SK-N-SH treated with all-trans-retinoic acid at 6 μM for 48 hours (cell line): ENCODE measurements around the gene PCA3.

Source experiments
- ATAC-seq: fragments of 200-7000 bp; cut with Tn5 transposase; 3 replicates; pipeline ENCODE4 v1.9.1; 2020; ENCODE audit warnings: mild to moderate bottlenecking, moderate library complexity
- ARNTL ChIP-seq: fragments of 450-650 bp; formaldehyde crosslinking; IDR thresholded peaks from 2 replicates; pipeline ENCODE4 v1.5.0; 2020; ENCODE audit warnings: low read depth, mild to moderate bottlenecking, moderate library complexity, borderline replicate concordance
- BACH2 ChIP-seq: fragments of 250-450 bp; sonication (Bioruptor Pico); IDR thresholded peaks from 2 replicates; pipeline ENCODE4 v1.9.0; 2021; ENCODE audit warnings: mild to moderate bottlenecking, borderline replicate concordance
- CSDC2 ChIP-seq: fragments of 250-450 bp; sonication (Bioruptor Pico); IDR thresholded peaks from 2 replicates; pipeline ENCODE4 v1.5.0; 2020; ENCODE audit warnings: mild to moderate bottlenecking, moderate library complexity
- ESRRG ChIP-seq: fragments of 250-450 bp; sonication (Bioruptor Pico); IDR thresholded peaks from 2 replicates; pipeline ENCODE4 v1.6.1; 2021; ENCODE audit warnings: mild to moderate bottlenecking
- GLIS3 ChIP-seq: fragments of 250-450 bp; sonication (Bioruptor Pico); IDR thresholded peaks from 2 replicates; pipeline ENCODE4 v1.5.0; 2020; ENCODE audit warnings: mild to moderate bottlenecking, moderate library complexity
- ISL1 ChIP-seq: fragments of 250-450 bp; sonication (Bioruptor Pico); IDR thresholded peaks from 2 replicates; pipeline ENCODE4 v2.1.2; 2022; ENCODE audit warnings: mild to moderate bottlenecking, moderate library complexity
- PPARA ChIP-seq: fragments of 250-450 bp; sonication (Bioruptor Pico); IDR thresholded peaks from 2 replicates; pipeline ENCODE4 v1.5.0; 2020; ENCODE audit warnings: mild to moderate bottlenecking, borderline replicate concordance
- SNAI2 ChIP-seq: fragments of 250-450 bp; sonication (Bioruptor Pico); IDR thresholded peaks from 2 replicates; pipeline ENCODE4 v1.5.0; 2020; ENCODE audit warnings: mild to moderate bottlenecking, moderate library complexity
- TOX ChIP-seq: fragments of 250-450 bp; sonication (Bioruptor Pico); IDR thresholded peaks from 2 replicates; pipeline ENCODE4 v1.8.0; 2021; ENCODE audit warnings: mild to moderate bottlenecking, moderate library complexity, borderline replicate concordance
- ZFP30 ChIP-seq: fragments of 450-650 bp; formaldehyde crosslinking; IDR thresholded peaks from 2 replicates; pipeline ENCODE4 v1.5.0; 2022; ENCODE audit warnings: mild to moderate bottlenecking, moderate library complexity
- ZNF565 ChIP-seq: fragments of 450-650 bp; formaldehyde crosslinking; conservative IDR thresholded peaks from 2 replicates; pipeline ENCODE4 v1.5.0; 2020; ENCODE audit warnings: low read depth, mild to moderate bottlenecking, moderate library complexity
- ZNF70 ChIP-seq: fragments of 450-650 bp; formaldehyde crosslinking; IDR thresholded peaks from 2 replicates; pipeline ENCODE4 v1.5.0; 2020; ENCODE audit warnings: mild to moderate bottlenecking, moderate library complexity
- ZNF8 ChIP-seq: fragments of 450-650 bp; formaldehyde crosslinking; IDR thresholded peaks from 2 replicates; pipeline ENCODE4 v1.5.0; 2020; ENCODE audit warnings: mild to moderate bottlenecking, moderate library complexity
- TF ChIP-seq, protein P1 (sequence below): fragments of 250-450 bp; sonication (Bioruptor Pico); IDR thresholded peaks from 2 replicates; pipeline ENCODE4 v1.5.1; 2021; ENCODE audit warnings: mild to moderate bottlenecking, moderate library complexity
- TF ChIP-seq, protein P2 (sequence below): fragments of 250-450 bp; sonication (Bioruptor Pico); IDR thresholded peaks from 2 replicates; pipeline ENCODE4 v1.5.1; 2020; ENCODE audit warnings: low read depth, mild to moderate bottlenecking, moderate library complexity
- TF ChIP-seq, protein P3 (sequence below): fragments of 250-450 bp; sonication (Bioruptor Pico); IDR thresholded peaks from 2 replicates; pipeline ENCODE4 v1.8.0; 2020; ENCODE audit warnings: mild to moderate bottlenecking, moderate library complexity, borderline replicate concordance
- TF ChIP-seq, protein P4 (sequence below): fragments of 250-450 bp; sonication (Bioruptor Pico); IDR thresholded peaks from 2 replicates; pipeline ENCODE4 v1.8.0; 2021; ENCODE audit warnings: low read depth, mild to moderate bottlenecking, moderate library complexity, borderline replicate concordance
- TF ChIP-seq, protein P5 (sequence below): fragments of 250-450 bp; sonication (Bioruptor Pico); IDR thresholded peaks from 2 replicates; pipeline ENCODE4 v1.5.0; 2020; ENCODE audit warnings: mild to moderate bottlenecking, moderate library complexity

PCA3 gene

DNA sequence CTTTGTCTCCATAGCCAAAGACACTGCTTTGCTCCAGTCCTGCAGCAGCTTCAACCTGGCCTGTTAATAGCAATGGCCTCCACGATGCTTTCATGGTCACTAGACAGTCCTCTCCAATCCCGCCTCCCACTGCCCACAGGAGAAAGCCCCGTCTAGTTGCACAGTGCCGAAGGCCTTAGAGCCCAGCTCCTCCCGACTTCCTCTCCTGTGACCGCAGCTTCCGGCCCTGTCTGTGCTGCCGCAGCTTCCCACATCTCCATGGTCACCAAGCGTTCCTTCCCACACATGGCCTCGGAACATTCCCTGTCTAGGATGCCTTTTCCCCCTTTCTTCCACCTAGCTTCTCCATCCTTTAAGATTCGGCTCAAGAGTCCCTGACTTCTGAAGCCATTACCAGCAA lies 23.4 kb downstream of the PCA3 start:
- no peak for ATAC-seq
- TF ChIP-seq, protein P1, sequence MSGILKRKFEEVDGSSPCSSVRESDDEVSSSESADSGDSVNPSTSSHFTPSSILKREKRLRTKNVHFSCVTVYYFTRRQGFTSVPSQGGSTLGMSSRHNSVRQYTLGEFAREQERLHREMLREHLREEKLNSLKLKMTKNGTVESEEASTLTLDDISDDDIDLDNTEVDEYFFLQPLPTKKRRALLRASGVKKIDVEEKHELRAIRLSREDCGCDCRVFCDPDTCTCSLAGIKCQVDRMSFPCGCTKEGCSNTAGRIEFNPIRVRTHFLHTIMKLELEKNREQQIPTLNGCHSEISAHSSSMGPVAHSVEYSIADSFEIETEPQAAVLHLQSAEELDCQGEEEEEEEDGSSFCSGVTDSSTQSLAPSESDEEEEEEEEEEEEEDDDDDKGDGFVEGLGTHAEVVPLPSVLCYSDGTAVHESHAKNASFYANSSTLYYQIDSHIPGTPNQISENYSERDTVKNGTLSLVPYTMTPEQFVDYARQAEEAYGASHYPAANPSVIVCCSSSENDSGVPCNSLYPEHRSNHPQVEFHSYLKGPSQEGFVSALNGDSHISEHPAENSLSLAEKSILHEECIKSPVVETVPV (CRISPR knock-in tag) = no peak
- no peak for TF ChIP-seq ZNF565 (CRISPR knock-in tag)
- no peak for TF ChIP-seq BACH2 (CRISPR knock-in tag)
- no peak for TF ChIP-seq SNAI2 (CRISPR knock-in tag)
- TF ChIP-seq ESRRG (CRISPR knock-in tag) = no peak
- no peak for TF ChIP-seq ZNF70 (CRISPR knock-in tag)
- TF ChIP-seq GLIS3 (CRISPR knock-in tag) = no peak
- TF ChIP-seq ZNF8 (CRISPR knock-in tag) = no peak
- TF ChIP-seq CSDC2 (CRISPR knock-in tag) = no peak

DNA sequence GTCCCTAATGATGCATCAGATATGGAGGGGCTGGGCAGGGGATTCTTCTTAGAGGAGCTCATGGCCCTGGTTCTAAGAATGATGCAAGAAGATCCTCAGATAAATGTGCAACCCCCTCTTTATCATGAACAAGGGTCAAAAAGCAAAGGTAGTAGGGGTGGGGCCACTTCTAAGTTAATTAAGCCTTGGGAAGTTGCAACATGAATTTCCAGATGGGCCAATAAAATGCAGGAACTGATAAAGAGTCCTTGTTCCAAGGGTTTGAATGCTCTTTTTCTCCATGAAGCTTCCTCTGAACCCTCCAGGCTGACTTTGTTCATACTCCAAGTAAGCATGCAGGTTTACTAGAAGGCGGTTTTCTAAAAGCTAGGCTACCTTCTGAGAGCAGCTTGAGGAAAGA lies 25.6 kb downstream of the PCA3 start:
- no peak for ATAC-seq
- TF ChIP-seq, protein P2, sequence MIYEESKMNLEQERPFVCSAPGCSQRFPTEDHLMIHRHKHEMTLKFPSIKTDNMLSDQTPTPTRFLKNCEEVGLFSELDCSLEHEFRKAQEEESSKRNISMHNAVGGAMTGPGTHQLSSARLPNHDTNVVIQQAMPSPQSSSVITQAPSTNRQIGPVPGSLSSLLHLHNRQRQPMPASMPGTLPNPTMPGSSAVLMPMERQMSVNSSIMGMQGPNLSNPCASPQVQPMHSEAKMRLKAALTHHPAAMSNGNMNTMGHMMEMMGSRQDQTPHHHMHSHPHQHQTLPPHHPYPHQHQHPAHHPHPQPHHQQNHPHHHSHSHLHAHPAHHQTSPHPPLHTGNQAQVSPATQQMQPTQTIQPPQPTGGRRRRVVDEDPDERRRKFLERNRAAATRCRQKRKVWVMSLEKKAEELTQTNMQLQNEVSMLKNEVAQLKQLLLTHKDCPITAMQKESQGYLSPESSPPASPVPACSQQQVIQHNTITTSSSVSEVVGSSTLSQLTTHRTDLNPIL = no peak
- TF ChIP-seq BACH2 (CRISPR knock-in tag) (no peak), SNAI2 (CRISPR knock-in tag) (no peak), ISL1 (no peak), ARNTL (CRISPR knock-in tag) (no peak), GLIS3 (CRISPR knock-in tag) (no peak), TOX (CRISPR knock-in tag) (no peak), PPARA (no peak), ZNF8 (CRISPR knock-in tag) (no peak)
- TF ChIP-seq, protein P3, sequence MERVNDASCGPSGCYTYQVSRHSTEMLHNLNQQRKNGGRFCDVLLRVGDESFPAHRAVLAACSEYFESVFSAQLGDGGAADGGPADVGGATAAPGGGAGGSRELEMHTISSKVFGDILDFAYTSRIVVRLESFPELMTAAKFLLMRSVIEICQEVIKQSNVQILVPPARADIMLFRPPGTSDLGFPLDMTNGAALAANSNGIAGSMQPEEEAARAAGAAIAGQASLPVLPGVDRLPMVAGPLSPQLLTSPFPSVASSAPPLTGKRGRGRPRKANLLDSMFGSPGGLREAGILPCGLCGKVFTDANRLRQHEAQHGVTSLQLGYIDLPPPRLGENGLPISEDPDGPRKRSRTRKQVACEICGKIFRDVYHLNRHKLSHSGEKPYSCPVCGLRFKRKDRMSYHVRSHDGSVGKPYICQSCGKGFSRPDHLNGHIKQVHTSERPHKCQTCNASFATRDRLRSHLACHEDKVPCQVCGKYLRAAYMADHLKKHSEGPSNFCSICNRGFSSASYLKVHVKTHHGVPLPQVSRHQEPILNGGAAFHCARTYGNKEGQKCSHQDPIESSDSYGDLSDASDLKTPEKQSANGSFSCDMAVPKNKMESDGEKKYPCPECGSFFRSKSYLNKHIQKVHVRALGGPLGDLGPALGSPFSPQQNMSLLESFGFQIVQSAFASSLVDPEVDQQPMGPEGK = no peak
- TF ChIP-seq, protein P4, sequence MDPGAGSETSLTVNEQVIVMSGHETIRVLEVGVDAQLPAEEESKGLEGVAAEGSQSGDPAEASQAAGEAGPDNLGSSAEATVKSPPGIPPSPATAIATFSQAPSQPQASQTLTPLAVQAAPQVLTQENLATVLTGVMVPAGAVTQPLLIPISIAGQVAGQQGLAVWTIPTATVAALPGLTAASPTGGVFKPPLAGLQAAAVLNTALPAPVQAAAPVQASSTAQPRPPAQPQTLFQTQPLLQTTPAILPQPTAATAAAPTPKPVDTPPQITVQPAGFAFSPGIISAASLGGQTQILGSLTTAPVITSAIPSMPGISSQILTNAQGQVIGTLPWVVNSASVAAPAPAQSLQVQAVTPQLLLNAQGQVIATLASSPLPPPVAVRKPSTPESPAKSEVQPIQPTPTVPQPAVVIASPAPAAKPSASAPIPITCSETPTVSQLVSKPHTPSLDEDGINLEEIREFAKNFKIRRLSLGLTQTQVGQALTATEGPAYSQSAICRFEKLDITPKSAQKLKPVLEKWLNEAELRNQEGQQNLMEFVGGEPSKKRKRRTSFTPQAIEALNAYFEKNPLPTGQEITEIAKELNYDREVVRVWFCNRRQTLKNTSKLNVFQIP (CRISPR knock-in tag) = no peak

DNA sequence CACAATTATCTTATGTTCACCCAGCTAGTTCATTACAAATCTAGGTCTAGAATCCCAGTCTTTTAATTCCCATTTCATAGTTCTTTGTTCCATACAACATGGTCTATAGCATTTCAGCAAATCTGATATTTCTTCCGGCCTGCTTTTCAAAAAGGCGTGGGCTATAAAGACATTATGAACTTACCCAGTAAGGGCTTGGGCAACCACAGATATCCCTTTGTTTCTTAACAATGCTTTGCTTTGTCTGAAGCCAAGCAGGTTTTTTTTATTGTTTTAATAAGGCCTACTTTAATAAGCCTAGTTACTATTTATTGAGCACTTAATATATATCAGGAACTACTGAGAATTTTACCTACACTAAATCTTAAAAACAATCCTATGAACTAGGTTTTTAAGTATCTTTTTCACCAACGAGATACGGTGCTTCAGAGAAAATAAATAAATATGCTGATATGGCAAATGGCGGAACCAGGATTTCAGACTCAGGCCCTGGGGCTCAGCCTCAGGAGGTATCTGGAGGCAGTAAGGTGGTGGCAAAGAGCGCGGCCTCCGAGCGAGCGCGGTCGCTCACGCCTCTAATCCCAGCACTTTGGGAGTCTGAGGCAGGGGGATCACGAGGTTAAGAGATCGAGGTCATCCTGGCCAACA lies 29.7 kb downstream of the PCA3 start:
- no peak for ATAC-seq
- no peak for TF ChIP-seq SNAI2 (CRISPR knock-in tag)
- TF ChIP-seq, protein P2 = no peak
- TF ChIP-seq ZFP30 (CRISPR knock-in tag) = no peak
- no peak for TF ChIP-seq ZNF8 (CRISPR knock-in tag)
- TF ChIP-seq, protein P4 (CRISPR knock-in tag) = no peak

DNA sequence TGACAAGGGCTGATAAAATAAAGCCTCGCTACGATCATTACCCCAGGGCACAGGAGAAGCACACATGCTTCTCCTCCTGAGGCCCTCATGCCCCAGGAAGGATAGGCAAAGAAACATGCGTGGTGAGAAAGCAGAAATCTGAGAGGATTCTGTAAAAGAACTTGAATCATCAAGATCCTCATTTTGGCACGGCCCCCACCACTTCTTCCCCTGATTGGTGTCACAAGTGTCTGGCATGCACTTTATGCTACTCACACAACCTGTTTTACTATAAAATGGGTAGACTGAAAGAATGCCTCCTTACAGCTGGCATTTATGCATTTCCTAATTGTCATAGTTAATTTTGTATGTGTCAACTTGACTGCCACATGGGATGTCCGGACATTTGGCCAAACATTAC lies 32.1 kb downstream of the PCA3 start:
- no peak for ATAC-seq
- TF ChIP-seq, protein P5, sequence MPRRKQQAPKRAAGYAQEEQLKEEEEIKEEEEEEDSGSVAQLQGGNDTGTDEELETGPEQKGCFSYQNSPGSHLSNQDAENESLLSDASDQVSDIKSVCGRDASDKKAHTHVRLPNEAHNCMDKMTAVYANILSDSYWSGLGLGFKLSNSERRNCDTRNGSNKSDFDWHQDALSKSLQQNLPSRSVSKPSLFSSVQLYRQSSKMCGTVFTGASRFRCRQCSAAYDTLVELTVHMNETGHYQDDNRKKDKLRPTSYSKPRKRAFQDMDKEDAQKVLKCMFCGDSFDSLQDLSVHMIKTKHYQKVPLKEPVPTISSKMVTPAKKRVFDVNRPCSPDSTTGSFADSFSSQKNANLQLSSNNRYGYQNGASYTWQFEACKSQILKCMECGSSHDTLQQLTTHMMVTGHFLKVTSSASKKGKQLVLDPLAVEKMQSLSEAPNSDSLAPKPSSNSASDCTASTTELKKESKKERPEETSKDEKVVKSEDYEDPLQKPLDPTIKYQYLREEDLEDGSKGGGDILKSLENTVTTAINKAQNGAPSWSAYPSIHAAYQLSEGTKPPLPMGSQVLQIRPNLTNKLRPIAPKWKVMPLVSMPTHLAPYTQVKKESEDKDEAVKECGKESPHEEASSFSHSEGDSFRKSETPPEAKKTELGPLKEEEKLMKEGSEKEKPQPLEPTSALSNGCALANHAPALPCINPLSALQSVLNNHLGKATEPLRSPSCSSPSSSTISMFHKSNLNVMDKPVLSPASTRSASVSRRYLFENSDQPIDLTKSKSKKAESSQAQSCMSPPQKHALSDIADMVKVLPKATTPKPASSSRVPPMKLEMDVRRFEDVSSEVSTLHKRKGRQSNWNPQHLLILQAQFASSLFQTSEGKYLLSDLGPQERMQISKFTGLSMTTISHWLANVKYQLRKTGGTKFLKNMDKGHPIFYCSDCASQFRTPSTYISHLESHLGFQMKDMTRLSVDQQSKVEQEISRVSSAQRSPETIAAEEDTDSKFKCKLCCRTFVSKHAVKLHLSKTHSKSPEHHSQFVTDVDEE = no peak
- no peak for TF ChIP-seq ZFP30 (CRISPR knock-in tag)
- no peak for TF ChIP-seq PPARA
- no peak for TF ChIP-seq ARNTL (CRISPR knock-in tag)
- TF ChIP-seq GLIS3 (CRISPR knock-in tag) = no peak
